Ovary (tissue), 3 donors: ENCODE data around the gene ZNF701.

Source experiments
- CTCF ChIP-seq, 3 donors: fragments of 450-650 bp in 2 of 3; fragments of 200-600 bp in 1 of 3; IDR thresholded peaks; one replicate each; pipeline versions ENCODE4 v1.5.1 to v1.8.0; 2016 to 2022; ENCODE audit warnings: antibody characterized with exemption in 3 of 3, mild to moderate bottlenecking in 1 of 3
- EP300 ChIP-seq: sonication (generic); formaldehyde crosslinking; IDR thresholded peaks from one replicate; pipeline ENCODE4 v1.6.1; 2017; ENCODE audit warnings: antibody characterized with exemption
- POLR2A ChIP-seq: fragments of 450-650 bp; IDR thresholded peaks from one replicate; pipeline ENCODE4 v1.6.1; 2017; ENCODE audit warnings: antibody characterized with exemption, mild to moderate bottlenecking, moderate library complexity
- donor health status: DM: no; HTN: no; CAD: no.

GRCh38 chr19:52535771-52536447, 34.2 kb upstream of the ZNF701 start:
- TF ChIP-seq CTCF (IDR thresholded peaks at IDR 0.05), result no peak
- TF ChIP-seq POLR2A, result no peak
- no peak for TF ChIP-seq EP300
